ACC112 (cell line): ENCODE results near the gene SCAMP3.
A peak's percentile ranks its signal among the peaks of the same experiment; 100 is the strongest.
"Not testable (repeated sequence)": the region's sequence is repeated elsewhere in the genome, so short reads cannot be mapped to it uniquely, and the experiment has no call there.

ENCODE experiments used
- H2AFZ ChIP-seq: fragments of 200-600 bp; sonication (generic); one replicate; pipeline ENCODE4 v1.6.0; 2017; ENCODE audit warnings: antibody characterized with exemption, low read length; ENCODE audit not compliant: unreplicated experiment
- H3K27ac ChIP-seq: fragments of 200-600 bp; sonication (generic); 2 replicates; pipeline ENCODE4 v1.5.1; 2014; ENCODE audit warnings: low read depth, mild to moderate bottlenecking, antibody characterized with exemption, low read length, moderate library complexity
- H3K27me3 ChIP-seq: fragments of 200-600 bp; sonication (generic); 2 replicates; pipeline ENCODE4 v1.6.1; 2014; ENCODE audit warnings: mild to moderate bottlenecking, antibody characterized with exemption, low read length, moderate library complexity, mixed read lengths; ENCODE audit not compliant: insufficient read depth
- H3K36me3 ChIP-seq: fragments of 200-600 bp; sonication (generic); 2 replicates; pipeline ENCODE4 v1.6.1; 2016; ENCODE audit warnings: mild to moderate bottlenecking, antibody characterized with exemption, low read length, moderate library complexity, mixed read lengths; ENCODE audit not compliant: insufficient read depth
- H3K4me1 ChIP-seq: fragments of 200-600 bp; sonication (generic); one replicate; pipeline ENCODE4 v1.6.1; 2016; ENCODE audit warnings: low read length, mixed read lengths; ENCODE audit not compliant: insufficient read depth, unreplicated experiment, control insufficient read depth
- H3K4me3 ChIP-seq: fragments of 200-600 bp; sonication (generic); 2 replicates; pipeline ENCODE4 v1.5.1; 2014; ENCODE audit warnings: mild to moderate bottlenecking, low read depth, low read length
- H3K79me2 ChIP-seq: fragments of 200-600 bp; sonication (generic); one replicate; pipeline ENCODE4 v1.6.0; 2016; ENCODE audit warnings: low read length; ENCODE audit not compliant: control insufficient read depth, unreplicated experiment, insufficient read depth

The SCAMP3 gene

GRCh38 chr1:155254228-155254713 is 7.9 kb downstream of the SCAMP3 start:
- Histone ChIP-seq H3K27me3 (no peaks in the 10 kb centered on the region), H3K4me3 (peak overlapping the region; percentile 95), H3K36me3 (peaks cover 4% of the 10 kb centered on the region), H2AFZ (peak overlapping the region; percentile 84), H3K4me1 (peaks cover 26% of the 10 kb centered on the region), H3K27ac (no peak overlapping the region), H3K79me2 (peaks cover 17% of the 10 kb centered on the region)

GRCh38 chr1:155253797-155254196 is 8.4 kb downstream of the SCAMP3 start:
- Histone ChIP-seq H3K27me3 (no peaks in the 10 kb centered on the region), H3K27ac (no peak overlapping the region), H3K79me2 (peaks cover 17% of the 10 kb centered on the region), H3K4me3 (peak overlapping the region; percentile 95), H3K36me3 (peaks cover 4% of the 10 kb centered on the region), H3K4me1 (peaks cover 26% of the 10 kb centered on the region), H2AFZ (no peak overlapping the region)

- Histone ChIP-seq H3K4me3 (peak overlapping the region; percentile 95), H3K27me3 (no peaks in the 10 kb centered on the region), H3K79me2 (peaks cover 17% of the 10 kb centered on the region), H3K27ac (no peak overlapping the region), H3K36me3 (peaks cover 4% of the 10 kb centered on the region), H3K4me1 (peaks cover 26% of the 10 kb centered on the region), H2AFZ (no peak overlapping the region)
Measured at GRCh38 chr1:155253208-155253607, 9.0 kb downstream of the SCAMP3 start.

GRCh38 chr1:155251566-155251965 is 10.6 kb downstream of the SCAMP3 start:
- Histone ChIP-seq H3K27ac (no peak overlapping the region), H2AFZ (no peak overlapping the region), H3K4me1 (peaks cover 24% of the 10 kb centered on the region), H3K27me3 (no peaks in the 10 kb centered on the region), H3K4me3 (no peak overlapping the region), H3K79me2 (peaks cover 17% of the 10 kb centered on the region), H3K36me3 (no peaks in the 10 kb centered on the region)

- Histone ChIP-seq H2AFZ (no peak overlapping the region), H3K27ac (no peak overlapping the region), H3K4me3 (no peak overlapping the region), H3K79me2 (peaks cover 17% of the 10 kb centered on the region), H3K27me3 (no peaks in the 10 kb centered on the region), H3K4me1 (peaks cover 17% of the 10 kb centered on the region), H3K36me3 (no peaks in the 10 kb centered on the region)
Measured at GRCh38 chr1:155250633-155251449, 11.3 kb downstream of the SCAMP3 start.

GRCh38 chr1:155250246-155250632 is 11.9 kb downstream of the SCAMP3 start:
- H3K36me3 ChIP-seq = no peaks in the 10 kb centered on the region
- peaks cover 17% of the 10 kb centered on the region for H3K79me2 ChIP-seq
- H3K27me3 ChIP-seq = no peaks in the 10 kb centered on the region
- no peak overlapping the region for H3K4me3 ChIP-seq
- H3K4me1 ChIP-seq = peaks cover 14% of the 10 kb centered on the region
- H2AFZ ChIP-seq = no peak overlapping the region
- H3K27ac ChIP-seq = no peak overlapping the region

GRCh38 chr1:155247667-155248553 is 14.2 kb downstream of the SCAMP3 start:
- Histone ChIP-seq H3K4me3 (no peak overlapping the region), H3K36me3 (no peaks in the 10 kb centered on the region), H3K27me3 (no peaks in the 10 kb centered on the region), H2AFZ (no peak overlapping the region), H3K4me1 (peaks cover 8% of the 10 kb centered on the region), H3K79me2 (peaks cover 9% of the 10 kb centered on the region), H3K27ac (no peak overlapping the region)

GRCh38 chr1:155246796-155247195 is 15.4 kb downstream of the SCAMP3 start:
- peaks cover 17% of the 10 kb centered on the region for H3K4me1 ChIP-seq
- not testable (repeated sequence) for H3K4me3 ChIP-seq, H3K27me3 ChIP-seq, H3K36me3 ChIP-seq, H2AFZ ChIP-seq, H3K27ac ChIP-seq
- H3K79me2 ChIP-seq = peaks cover 15% of the 10 kb centered on the region

- Histone ChIP-seq H3K4me1 (peaks cover 21% of the 10 kb centered on the region), H3K27ac (peak overlapping the region; percentile 71), H2AFZ (peak overlapping the region; percentile 91)
Measured at GRCh38 chr1:155245163-155245524, 17.0 kb downstream of the SCAMP3 start.

GRCh38 chr1:155244368-155245162 is 17.6 kb downstream of the SCAMP3 start:
- Histone ChIP-seq H2AFZ (peak overlapping the region; percentile 91), H3K4me1 (peaks cover 21% of the 10 kb centered on the region), H3K27me3 (no peaks in the 10 kb centered on the region), H3K27ac (peak overlapping the region; percentile 71), H3K79me2 (peaks cover 15% of the 10 kb centered on the region), H3K36me3 (no peaks in the 10 kb centered on the region), H3K4me3 (peak overlapping the region; percentile 72)

More at GRCh38 chr1:155245163-155245524, 17.0 kb downstream of the SCAMP3 start:
- Histone ChIP-seq H3K4me3 (peak overlapping the region; percentile 72), H3K27me3 (no peaks in the 10 kb centered on the region), H3K79me2 (peaks cover 15% of the 10 kb centered on the region), H3K36me3 (no peaks in the 10 kb centered on the region)
